Neural cell (in vitro differentiated cells): ENCODE measurements around the gene PPFIBP1. TPM values are rescaled to one million over a fixed set of nuclear protein-coding genes. Genes with fewer than 3 reads are reported as not detected.

Source experiments
- H2AFZ ChIP-seq: fragments of 200-600, 300-800 bp; sonication (generic), shearing (Covaris generic); 2 replicates; pipeline ENCODE4 v1.6.0; 2014; ENCODE audit warnings: low read depth, mild to moderate bottlenecking, antibody characterized with exemption, low read length, moderate library complexity
- H3F3A ChIP-seq: fragments of 200-600 bp; shearing (Covaris generic); 2 replicates; pipeline ENCODE4 v1.6.1; 2016; ENCODE audit warnings: mild to moderate bottlenecking, moderate library complexity, mixed read lengths, antibody characterized with exemption, low read length; ENCODE audit not compliant: insufficient read depth, poor library complexity, severe bottlenecking
- H3K27ac ChIP-seq: fragments of 200-600, 300-800 bp; sonication (generic), shearing (Covaris generic); 2 replicates; pipeline ENCODE4 v1.5.1; 2014; ENCODE audit warnings: mild to moderate bottlenecking, low read length, moderate library complexity
- H3K27me3 ChIP-seq: fragments of 300-800, 200-600 bp; sonication (generic), shearing (Covaris generic); 2 replicates; pipeline ENCODE4 v1.6.0; 2014; ENCODE audit warnings: mild to moderate bottlenecking, low read depth, low read length, moderate library complexity; ENCODE audit not compliant: insufficient read depth
- H3K36me3 ChIP-seq: fragments of 300-800, 200-600 bp; sonication (generic), shearing (Covaris generic); 2 replicates; pipeline ENCODE4 v1.5.1; 2014; ENCODE audit warnings: mild to moderate bottlenecking, antibody characterized with exemption, low read length, moderate library complexity; ENCODE audit not compliant: insufficient read depth
- H3K4me2 ChIP-seq: fragments of 300-800, 200-600 bp; sonication (generic), shearing (Covaris generic); 2 replicates; pipeline ENCODE4 v1.6.0; 2014; ENCODE audit warnings: mild to moderate bottlenecking, low read length
- H3K4me3 ChIP-seq: fragments of 300-800, 200-600 bp; sonication (generic), shearing (Covaris generic); 2 replicates; pipeline ENCODE4 v1.5.1; 2014; ENCODE audit warnings: mild to moderate bottlenecking, low read length, moderate library complexity
- H3K79me2 ChIP-seq: fragments of 200-600 bp; shearing (Covaris generic); replicated peaks from 2 replicates; pipeline ENCODE4 v1.6.0; 2014; ENCODE audit warnings: mild to moderate bottlenecking, low read length, moderate library complexity; ENCODE audit not compliant: insufficient read depth
- H3K9ac ChIP-seq: fragments of 300-800, 200-600 bp; sonication (generic), shearing (Covaris generic); 2 replicates; pipeline ENCODE4 v1.6.1; 2016; ENCODE audit warnings: mild to moderate bottlenecking, low read length, mixed read lengths
- H3K9me2 ChIP-seq: fragments of 200-600 bp; shearing (Covaris generic); 2 replicates; pipeline ENCODE4 v1.6.1; 2016; ENCODE audit warnings: mild to moderate bottlenecking, low read length, mixed read lengths; ENCODE audit not compliant: insufficient read depth
- H3K9me3 ChIP-seq: fragments of 200-600, 300-800 bp; sonication (generic), shearing (Covaris generic); 2 replicates; pipeline ENCODE4 v1.6.1; 2016; ENCODE audit warnings: mild to moderate bottlenecking, mixed run types, low read length, moderate library complexity, mixed read lengths
- H4K20me1 ChIP-seq: fragments of 200-600 bp; shearing (Covaris generic); 2 replicates; pipeline ENCODE4 v1.6.1; 2016; ENCODE audit warnings: mild to moderate bottlenecking, mixed run types; ENCODE audit not compliant: insufficient read depth
- CTCF ChIP-seq: fragments of 450-650 bp; IDR thresholded peaks from 2 replicates; pipeline ENCODE4 v1.5.1; 2014; ENCODE audit warnings: antibody characterized with exemption, mild to moderate bottlenecking, moderate library complexity; ENCODE audit not compliant: poor library complexity, severe bottlenecking
- EP300 ChIP-seq: fragments of 450-650 bp; conservative IDR thresholded peaks from 2 replicates; pipeline ENCODE4 v1.6.1; 2014; ENCODE audit warnings: antibody characterized with exemption, mild to moderate bottlenecking, moderate library complexity; ENCODE audit not compliant: poor library complexity, severe bottlenecking
- EZH2 ChIP-seq: fragments of 200-600, 300-800 bp; shearing (Covaris generic), sonication (generic); IDR thresholded peaks from 2 replicates; pipeline ENCODE4 v1.6.1; 2014; ENCODE audit warnings: antibody characterized with exemption, low read length, borderline replicate concordance, mild to moderate bottlenecking; ENCODE audit not compliant: insufficient read depth, poor library complexity, severe bottlenecking
- MXI1 ChIP-seq: fragments of 450-650 bp; conservative IDR thresholded peaks from 2 replicates; pipeline ENCODE4 v1.6.1; 2014; ENCODE audit warnings: antibody characterized with exemption, mild to moderate bottlenecking; ENCODE audit not compliant: poor library complexity, severe bottlenecking
- POLR2AphosphoS5 ChIP-seq: IDR thresholded peaks from 2 replicates; pipeline ENCODE4 v1.6.1; 2012
- RAD21 ChIP-seq: fragments of 450-650 bp; conservative IDR thresholded peaks from 2 replicates; pipeline ENCODE4 v1.6.1; 2014; ENCODE audit warnings: antibody characterized with exemption, mild to moderate bottlenecking, moderate library complexity
- SMC3 ChIP-seq: fragments of 450-650 bp; conservative IDR thresholded peaks from 2 replicates; pipeline ENCODE4 v1.6.1; 2014; ENCODE audit warnings: antibody characterized with exemption, mild to moderate bottlenecking, moderate library complexity; ENCODE audit not compliant: poor library complexity
- TAF1 ChIP-seq: IDR thresholded peaks from 2 replicates; pipeline ENCODE4 v1.6.1; 2012; ENCODE audit warnings: low read depth
- polyA plus RNA-seq: library from polyadenylated mRNA; depleted of rRNA; stranded (reverse); fragments of >200 nt; gene quantifications from 2 replicates; pipeline ENCODE4 v1.2.3, GENCODE V29; 2014
- TF ChIP-seq, protein P1 (sequence below): IDR thresholded peaks from 2 replicates; pipeline ENCODE4 v1.6.1; 2012; ENCODE audit warnings: borderline replicate concordance

The PPFIBP1 gene
- polyA plus RNA-seq, 1 donor from 2014 or later = 30.2 TPM

DNA sequence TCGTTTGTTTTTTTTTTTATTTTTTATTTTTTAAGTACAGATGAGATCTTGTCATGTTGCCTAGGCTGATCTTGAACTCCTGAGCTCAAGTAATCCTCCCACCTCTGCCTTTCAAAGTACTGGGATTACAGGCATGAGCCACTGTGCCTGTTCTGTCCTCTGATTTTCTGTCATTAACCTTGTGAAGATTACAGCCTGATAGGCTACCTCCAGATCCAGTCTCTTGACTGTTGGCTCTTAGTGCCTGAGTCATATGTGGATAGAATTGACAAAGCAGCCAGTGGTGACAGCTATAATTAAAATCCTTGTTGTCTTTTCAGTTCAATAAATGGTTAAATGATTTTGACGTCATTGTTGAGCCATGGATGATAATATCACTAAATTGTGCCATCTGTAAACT lies 151.0 kb downstream of the PPFIBP1 start (continued):
- TF ChIP-seq SMC3 (no peak), TAF1 (no peak), EZH2 (no peak)

DNA sequence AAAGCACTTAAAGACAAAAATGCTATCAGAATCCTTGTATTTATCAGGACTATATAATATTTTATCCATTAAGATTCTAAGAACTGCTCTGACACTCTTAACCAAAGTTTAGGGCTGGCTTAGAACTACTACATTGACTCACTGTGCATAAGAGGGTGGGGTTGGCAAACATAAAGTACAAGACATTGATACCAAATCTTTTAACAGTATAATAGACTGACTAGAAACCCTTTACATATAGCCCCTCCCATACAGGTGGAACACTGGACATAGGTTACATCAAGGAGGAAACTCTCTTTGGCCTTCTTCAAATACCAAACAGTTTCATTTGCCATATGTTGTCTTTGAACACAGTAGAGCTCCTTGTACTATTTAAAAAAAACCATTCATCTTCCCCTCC lies 156.6 kb downstream of the PPFIBP1 start:
- Histone ChIP-seq H3F3A (no peaks in the 10 kb centered on the region), H3K9me3 (no peaks in the 10 kb centered on the region), H3K27me3 (no peaks in the 10 kb centered on the region), H3K36me3 (peaks cover 10% of the 10 kb centered on the region), H3K4me2 (no peak overlapping the region), H3K4me3 (no peak overlapping the region), H3K27ac (no peak overlapping the region), H3K79me2 (no peaks in the 10 kb centered on the region), H2AFZ (no peak overlapping the region), H3K9me2 (no peaks in the 10 kb centered on the region), H3K9ac (no peak overlapping the region), H4K20me1 (no peaks in the 10 kb centered on the region)
- no peak for TF ChIP-seq RAD21
- TF ChIP-seq CTCF = no peak
- TF ChIP-seq TAF1 = no peak
- no peak for TF ChIP-seq MXI1
- TF ChIP-seq SMC3 = no peak
- TF ChIP-seq EZH2 = no peak
- no peak for TF ChIP-seq POLR2AphosphoS5
- TF ChIP-seq, protein P1, sequence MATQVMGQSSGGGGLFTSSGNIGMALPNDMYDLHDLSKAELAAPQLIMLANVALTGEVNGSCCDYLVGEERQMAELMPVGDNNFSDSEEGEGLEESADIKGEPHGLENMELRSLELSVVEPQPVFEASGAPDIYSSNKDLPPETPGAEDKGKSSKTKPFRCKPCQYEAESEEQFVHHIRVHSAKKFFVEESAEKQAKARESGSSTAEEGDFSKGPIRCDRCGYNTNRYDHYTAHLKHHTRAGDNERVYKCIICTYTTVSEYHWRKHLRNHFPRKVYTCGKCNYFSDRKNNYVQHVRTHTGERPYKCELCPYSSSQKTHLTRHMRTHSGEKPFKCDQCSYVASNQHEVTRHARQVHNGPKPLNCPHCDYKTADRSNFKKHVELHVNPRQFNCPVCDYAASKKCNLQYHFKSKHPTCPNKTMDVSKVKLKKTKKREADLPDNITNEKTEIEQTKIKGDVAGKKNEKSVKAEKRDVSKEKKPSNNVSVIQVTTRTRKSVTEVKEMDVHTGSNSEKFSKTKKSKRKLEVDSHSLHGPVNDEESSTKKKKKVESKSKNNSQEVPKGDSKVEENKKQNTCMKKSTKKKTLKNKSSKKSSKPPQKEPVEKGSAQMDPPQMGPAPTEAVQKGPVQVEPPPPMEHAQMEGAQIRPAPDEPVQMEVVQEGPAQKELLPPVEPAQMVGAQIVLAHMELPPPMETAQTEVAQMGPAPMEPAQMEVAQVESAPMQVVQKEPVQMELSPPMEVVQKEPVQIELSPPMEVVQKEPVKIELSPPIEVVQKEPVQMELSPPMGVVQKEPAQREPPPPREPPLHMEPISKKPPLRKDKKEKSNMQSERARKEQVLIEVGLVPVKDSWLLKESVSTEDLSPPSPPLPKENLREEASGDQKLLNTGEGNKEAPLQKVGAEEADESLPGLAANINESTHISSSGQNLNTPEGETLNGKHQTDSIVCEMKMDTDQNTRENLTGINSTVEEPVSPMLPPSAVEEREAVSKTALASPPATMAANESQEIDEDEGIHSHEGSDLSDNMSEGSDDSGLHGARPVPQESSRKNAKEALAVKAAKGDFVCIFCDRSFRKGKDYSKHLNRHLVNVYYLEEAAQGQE = no peak
- TF ChIP-seq EP300 = no peak

- Histone ChIP-seq H3K36me3 (peaks cover 10% of the 10 kb centered on the region), H3K9me2 (no peaks in the 10 kb centered on the region), H3K79me2 (no peaks in the 10 kb centered on the region), H3K27ac (no peak overlapping the region), H2AFZ (no peak overlapping the region), H3K9ac (no peak overlapping the region), H3F3A (no peaks in the 10 kb centered on the region), H4K20me1 (no peaks in the 10 kb centered on the region), H3K27me3 (no peaks in the 10 kb centered on the region), H3K4me3 (no peak overlapping the region), H3K9me3 (no peaks in the 10 kb centered on the region), H3K4me2 (no peak overlapping the region)
- TF ChIP-seq, protein P1 = no peak
- no peak for TF ChIP-seq EZH2
Measured at GRCh38 chr12:27682534-27682933, 158.5 kb downstream of the PPFIBP1 start.
